ENCODE results near the gene BHLHE40.

- TF ChIP-seq HNRNPL (IDR thresholded peaks at IDR 0.05; ENCODE audit: low read depth, low read length) (0 out of 2 replicates have a peak, but pooled peaks have one; percentile 54), BCL3 (CRISPR knock-in tag; IDR thresholded peaks at IDR 0.05) (no peak), CTCF (CRISPR knock-in tag; IDR thresholded peaks at IDR 0.05) (no peak), ZNF10 (CRISPR knock-in tag; IDR thresholded peaks at IDR 0.05; ENCODE audit: borderline replicate concordance, low read depth) (no peak), KDM1A (CRISPR knock-in tag; IDR thresholded peaks at IDR 0.05) (no peak), TEAD2 (CRISPR knock-in tag; IDR thresholded peaks at IDR 0.05) (no peak), FOXO4 (CRISPR knock-in tag; conservative IDR thresholded peaks at IDR 0.05) (no peak), SMC3 (IDR thresholded peaks at IDR 0.05; ENCODE audit: low read length) (no peak), POLR2A (IDR thresholded peaks at IDR 0.05; ENCODE audit: insufficient read depth in 1 of 2, low read depth in 2 of 2, low read length in 2 of 2) (no peak), ZNF749 (CRISPR knock-in tag; IDR thresholded peaks at IDR 0.05; ENCODE audit: borderline replicate concordance) (no peak), STAT6 (CRISPR knock-in tag; IDR thresholded peaks at IDR 0.05; ENCODE audit: borderline replicate concordance) (no peak), AFF4 (CRISPR knock-in tag; IDR thresholded peaks at IDR 0.05) (no peak), ZMYM3 (CRISPR knock-in tag; IDR thresholded peaks at IDR 0.05) (no peak)
Measured at GRCh38 chr3:4982773-4983738, 3.8 kb downstream of the BHLHE40 start.
